ENCODE data around the gene CHTF8. TPM values are rescaled to one million over a fixed set of nuclear protein-coding genes. Genes with fewer than 3 reads are reported as not detected.
"Not testable (repeated sequence)": the region's sequence is repeated elsewhere in the genome, so short reads cannot be mapped to it uniquely, and the experiment has no call there.

The CHTF8 gene, protein sequence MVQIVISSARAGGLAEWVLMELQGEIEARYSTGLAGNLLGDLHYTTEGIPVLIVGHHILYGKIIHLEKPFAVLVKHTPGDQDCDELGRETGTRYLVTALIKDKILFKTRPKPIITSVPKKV
- 30.5 and 36.0 TPM in 2 replicates for total RNA-seq (2014; rRNA removed; shearing (Covaris generic))

DNA sequence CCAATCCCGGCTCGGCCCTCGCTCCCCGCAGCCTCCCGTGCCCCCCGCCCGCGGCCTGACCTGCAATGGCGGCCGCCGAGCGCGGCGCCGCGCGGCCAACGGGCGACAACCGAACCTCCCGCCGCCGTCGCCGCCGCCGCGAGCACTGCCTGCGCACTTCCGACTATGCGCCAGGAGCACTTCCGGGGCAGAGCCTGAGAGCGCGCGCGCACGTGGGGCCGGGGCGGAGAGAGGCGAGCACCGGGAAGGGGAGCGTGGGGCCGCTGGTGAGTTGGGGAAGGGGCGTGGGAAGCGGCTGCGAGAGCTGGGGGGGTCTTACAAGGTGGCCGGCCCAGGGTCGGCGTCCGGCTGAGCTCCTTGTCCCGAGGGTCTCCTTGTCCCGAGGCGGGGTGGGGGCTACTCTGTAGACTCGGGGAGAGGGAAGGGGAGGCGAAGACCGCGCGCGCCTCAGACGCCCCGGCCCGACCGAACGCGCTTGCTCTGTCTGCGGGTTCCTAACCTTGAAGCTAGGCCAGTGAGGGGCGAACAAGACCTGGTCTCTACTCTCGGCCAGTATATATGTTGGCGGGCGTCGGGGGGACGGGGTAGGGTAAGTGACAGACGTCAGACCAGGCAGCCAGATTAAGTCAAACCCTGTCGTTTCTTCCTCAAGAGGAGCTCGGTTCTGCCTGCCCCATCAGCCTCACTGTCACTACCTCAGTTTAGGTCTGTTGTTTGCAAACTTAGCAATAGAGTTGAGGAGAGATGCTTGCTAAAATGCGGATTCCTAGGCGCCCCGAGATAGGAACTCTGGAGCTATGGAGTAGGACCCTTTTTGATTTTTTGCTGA is at the start of gene CHTF8, which contains the start of gene UTP4:
Gene CHTF8 (minus strand): TSS at position 165 of the 829 bp plus-strand sequence. CDS start 11,130 bp downstream, outside the sequence.
Gene UTP4 (plus strand): TSS at position 226 of the 829 bp plus-strand sequence. CDS start 811 bp downstream, outside the sequence.
- DNase-seq (ENCODE audit: low spot score), result peak; percentile 64

DNA sequence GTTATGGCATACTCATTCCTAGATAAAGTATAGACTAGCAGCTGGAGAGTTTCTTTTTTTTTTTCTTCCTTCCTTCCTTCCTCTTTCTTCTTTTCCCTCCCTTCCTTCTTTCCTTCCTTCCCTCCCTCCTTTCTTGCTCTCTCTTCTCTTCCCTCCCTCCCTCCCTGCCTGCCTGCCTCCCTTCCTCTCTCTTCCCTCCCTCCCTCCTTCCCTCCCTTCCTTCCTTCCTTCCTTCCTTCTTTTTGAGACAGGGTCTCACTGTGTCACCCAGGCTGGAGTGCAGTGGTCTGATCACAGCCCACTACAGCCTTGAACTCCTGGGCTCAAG is 47.6 kb upstream of the CHTF8 start:
- no peak for DNase-seq (ENCODE audit: low spot score)

DNA sequence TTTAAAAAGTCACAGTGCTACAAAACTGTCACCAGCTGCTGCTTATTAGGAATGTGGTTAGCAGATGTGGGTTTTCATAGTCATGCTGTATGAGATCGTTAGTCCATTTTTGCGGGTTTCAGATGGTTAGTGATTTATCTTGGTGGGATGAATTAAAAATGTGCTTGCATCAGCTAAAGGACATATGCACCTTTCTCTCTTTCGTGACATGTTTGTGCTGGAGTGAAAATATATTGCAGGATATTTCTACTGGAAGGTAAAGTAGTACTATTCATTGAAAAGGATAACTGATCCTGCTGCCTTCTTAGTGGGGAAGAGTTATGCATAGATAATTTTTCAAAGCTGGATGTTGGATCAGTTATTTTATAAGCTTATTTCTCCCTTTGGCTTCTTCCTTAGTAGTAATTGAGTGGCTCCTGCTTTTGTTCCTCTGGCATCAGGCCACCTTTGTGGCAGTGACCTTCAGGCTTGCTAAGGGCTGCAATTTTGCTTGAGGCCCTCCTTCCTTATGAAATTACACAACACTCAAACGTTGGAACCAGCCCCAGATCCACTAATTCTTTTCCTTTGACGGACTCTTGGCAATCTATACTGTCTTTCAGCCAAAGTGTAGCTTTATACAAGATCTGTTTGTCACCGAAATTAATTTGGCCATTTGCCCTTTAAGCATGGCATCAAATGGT is 47.1 kb upstream of the CHTF8 start:
- peak; percentile 88 for DNase-seq (ENCODE audit: low spot score)

DNA sequence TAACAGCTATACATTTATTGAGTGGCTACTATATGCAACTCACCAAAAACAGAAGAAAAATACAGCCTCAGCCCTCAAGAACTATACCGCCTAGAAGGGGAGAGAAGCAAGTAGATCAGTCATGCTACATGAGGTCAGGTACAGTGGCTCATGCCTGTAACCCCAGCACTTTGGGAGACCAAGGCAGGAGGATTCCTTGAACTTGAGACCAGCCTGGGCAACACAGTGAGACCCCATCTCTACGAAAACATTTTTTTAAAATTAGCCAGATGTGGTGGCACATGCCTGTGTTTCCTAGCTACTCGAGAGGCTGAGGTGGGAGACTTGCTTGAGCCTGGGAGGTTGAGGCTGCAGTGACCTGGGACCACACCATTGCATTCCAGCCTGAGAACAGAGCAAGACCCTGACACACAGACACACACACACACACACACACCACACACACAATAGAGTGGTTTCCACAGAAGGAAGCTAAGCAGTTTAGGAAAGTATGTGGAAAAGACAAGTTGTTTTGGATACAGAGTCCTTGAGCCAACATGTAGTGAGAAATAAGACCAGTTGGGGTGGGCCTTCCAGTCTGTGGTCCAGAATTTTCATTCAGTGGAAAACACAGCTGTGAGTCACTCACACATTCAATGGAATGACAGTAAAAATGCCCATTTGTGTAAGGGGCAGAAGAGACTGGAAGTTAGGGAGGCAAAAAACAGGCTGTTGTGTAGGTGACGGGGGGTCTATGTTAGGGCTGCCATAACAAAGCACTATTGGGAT is 43.8 kb upstream of the CHTF8 start:
- peak; percentile 40 for DNase-seq (ENCODE audit: low spot score)

DNA sequence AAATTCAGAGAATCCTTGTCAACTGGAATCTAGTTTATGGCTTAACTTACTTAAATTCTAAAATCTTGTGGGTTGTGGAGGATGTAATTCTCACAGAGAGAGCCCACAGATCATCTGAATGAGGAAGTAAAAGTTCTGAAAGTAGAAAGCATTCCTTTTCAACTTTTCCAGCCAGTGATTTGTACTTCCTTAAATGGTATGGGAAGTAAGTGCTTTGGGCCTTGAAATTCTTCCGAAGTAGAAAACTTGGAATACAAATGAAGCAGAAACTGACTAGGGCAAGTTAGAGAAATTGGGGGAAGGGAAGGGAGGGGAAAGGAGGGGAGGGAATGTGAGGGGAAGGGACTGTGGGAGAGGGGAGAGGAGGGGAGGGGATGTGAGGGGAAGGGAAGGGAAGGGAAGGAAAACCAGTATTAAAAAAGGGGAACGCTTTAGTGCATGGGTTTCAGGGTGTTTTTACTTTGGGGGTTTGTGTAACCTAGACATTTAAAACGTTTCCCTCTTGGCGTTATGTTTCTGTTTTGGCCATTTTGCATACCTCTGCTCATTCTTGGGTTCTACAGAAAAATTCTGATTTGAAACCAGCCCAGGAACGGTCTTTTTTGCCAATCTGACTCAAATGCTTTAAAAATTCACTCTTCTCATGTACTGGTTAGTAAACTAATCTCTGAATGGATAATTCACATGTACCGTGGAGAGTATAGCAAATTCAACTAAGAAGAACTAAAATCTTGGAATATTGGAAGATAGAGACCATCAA is 39.1 kb upstream of the CHTF8 start:
- peak; percentile 44 for DNase-seq (ENCODE audit: low spot score)

DNA sequence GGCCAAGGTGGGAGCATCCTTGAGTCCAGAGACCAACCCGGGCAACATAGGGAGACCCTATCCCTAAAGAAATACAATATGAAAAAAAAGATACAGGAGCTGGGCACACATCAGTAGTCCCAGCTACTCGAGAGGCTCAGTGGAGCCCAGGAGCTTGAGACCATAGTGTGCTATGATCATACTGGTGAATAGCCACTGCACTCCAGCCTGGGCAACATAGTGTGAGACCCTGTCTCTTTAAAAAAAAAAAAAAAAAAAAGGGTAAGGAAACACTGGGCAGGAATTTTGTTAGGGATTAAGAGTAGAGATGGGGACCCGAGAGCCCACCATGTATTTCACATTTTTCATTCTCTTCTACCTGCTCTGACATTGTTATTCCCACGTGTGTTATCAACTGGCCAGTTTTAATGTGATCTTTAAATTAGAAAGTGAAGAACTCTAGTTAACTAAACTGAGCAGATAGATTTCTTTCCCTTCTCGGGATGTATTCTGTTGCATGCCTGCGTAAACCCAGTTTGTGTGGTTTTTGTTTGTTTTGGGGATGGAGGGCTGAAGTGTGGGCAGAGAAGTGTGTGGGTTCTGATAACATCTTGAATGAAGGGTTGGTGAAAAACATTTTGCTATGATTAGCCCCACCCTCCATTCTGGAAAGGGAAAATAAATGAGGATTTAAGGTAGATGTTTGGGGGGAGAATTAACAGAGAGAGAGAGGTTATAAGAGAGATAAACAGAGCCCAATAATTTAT is 37.4 kb upstream of the CHTF8 start:
- DNase-seq (ENCODE audit: low spot score), result no peak

DNA sequence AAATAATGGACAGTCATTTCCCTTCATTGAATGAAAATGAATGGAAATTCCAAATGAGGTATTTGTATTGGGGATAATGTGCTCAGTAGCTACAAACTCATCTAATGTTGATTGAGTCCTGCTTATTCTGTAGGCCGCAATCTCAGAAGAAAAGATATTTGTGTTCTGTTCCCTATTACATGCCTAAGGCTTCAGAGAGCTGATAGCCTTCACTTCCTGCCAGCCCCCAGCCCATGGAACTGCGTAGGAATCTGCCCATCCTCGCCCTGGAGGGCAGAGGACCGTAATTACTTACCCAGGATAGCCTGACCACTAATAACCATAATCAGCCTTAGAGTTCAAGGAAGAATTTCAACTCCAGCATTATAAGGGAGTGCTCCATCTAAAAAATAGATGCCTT is 36.7 kb upstream of the CHTF8 start:
- no peak for DNase-seq (ENCODE audit: low spot score)

DNA sequence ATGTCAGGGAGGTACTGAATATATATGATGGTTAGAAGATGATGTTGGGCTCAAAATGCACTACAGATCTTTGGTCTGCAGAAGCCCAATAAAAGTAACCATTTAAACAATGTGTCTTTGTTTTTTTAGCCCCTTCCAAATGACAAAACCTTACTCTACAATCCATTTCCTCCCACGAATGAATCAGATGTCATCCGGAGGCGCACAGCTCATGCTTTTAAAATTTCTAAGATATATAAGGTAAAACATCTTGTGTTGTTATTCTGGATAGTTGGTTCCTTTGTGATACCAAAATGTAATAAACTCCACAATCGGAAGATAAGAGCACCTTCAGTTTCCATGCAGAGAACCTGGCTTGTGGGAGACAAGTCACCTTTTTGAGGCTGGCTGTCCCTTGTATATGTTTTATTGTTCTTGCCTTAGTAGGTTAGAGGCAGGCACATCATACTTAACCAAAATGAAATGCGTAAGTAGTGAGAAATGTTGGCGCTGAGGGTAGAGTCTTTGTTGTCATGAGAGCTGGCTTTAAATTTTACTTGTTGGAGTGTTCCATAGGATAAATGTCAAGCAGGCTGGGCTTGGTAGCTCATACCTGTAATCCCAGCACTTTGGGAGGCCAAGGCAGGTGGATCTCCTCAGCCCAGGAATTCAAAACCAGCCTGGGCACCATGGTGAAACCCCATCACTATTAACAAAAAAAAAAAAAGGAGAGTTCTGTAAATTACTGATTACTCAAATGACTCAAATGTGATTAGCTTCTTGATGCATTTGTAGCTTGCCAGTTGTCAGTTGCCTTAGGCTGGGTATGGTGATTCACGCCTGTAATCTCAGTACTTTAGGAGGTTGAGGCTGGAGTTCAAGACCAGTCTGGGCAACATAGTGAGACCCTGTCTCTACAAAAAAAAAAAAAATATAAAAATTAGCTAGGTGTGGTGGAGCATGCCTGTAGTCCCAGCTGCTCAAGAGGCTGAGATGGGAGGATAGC is 34.9 kb upstream of the CHTF8 start:
- peak; percentile 68 for DNase-seq (ENCODE audit: low spot score)

DNA sequence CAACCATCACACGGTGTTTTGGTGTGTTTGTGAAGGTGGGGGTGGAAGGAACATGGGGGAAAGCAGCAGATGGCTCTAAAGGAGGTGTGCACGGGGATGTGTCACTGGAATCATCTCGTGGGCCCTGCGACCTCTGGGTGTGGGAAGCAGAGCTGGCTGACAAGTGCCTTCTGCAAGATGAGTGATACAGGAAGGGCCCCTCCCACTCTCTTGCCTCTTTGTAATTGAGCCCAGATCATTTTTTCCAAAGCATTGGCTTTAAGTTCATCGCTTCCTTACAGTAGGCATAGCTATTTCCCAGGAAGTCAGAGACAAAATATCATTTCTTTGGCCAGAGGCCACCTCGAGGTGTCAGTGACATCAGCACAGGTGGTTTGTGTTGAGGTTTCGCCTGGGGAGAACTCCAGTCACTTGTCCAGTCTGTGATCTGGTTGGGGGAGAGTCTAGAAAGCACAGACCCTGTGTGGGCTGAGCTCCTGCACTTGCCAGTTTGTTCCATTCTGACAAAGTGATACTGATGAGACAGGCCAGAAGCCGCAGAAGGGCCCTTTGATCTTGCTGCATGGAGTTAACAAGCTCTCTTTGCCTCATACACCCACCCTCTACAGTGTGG is 33.9 kb upstream of the CHTF8 start:
- peak; percentile 80 for DNase-seq (ENCODE audit: low spot score)

DNA sequence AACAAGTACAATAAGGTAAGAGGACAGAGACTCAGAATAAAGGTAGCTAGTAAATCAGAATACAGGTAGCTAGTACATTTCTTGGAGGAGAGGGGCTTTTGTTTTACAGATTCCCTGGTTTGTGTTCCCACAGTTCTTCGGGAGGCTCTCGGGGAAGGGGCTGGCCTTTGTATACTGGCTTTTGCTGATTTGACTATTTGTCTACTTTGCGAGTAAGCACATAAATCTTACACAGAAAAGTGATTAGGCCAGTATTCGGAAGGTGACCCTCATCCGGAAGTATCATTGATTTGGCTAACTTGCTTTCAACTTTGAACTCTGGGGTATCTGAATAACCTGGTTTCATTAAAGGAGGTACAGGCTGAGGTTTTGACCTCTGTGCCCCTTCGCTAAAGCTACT is 33.2 kb upstream of the CHTF8 start:
- no peak for DNase-seq (ENCODE audit: low spot score)

DNA sequence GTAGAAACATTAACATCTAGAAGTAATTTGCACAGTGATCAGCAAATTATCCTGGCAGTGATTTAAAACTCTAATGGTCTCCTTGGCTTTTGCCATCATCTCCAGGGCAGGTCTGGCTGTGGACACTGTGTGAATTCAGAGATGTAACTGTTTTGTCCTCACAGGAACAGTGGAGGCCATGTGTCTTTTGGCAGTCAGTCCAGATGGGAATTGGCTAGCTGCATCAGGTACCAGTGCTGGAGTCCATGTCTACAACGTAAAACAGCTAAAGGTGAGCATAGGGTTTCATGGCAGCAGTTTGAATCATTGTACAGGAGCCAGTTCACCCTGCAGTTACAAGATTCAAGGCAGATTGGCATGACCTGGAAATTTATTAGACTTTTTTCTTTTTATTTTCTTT is 27.8 kb upstream of the CHTF8 start:
- no peak for DNase-seq (ENCODE audit: low spot score)

DNA sequence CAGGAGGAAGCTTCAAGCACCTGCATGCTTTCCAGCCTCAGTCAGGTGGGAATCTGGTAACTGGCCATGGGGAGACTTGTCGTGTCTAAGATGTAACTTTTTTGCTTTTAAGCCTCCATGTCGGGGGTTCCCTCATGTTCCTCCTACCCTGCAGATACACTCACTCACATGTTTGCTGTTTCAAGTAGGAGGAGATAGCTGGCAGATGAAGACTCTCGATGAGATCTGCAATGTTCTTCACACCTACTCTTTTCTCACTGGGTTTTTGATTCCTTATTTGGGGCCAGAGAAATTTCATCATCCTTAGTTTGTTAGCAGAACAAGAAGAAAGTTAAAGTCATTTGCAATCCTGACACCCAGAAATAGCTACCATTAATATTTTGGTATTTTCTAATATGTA is 24.8 kb upstream of the CHTF8 start:
- DNase-seq (ENCODE audit: low spot score), result no peak

DNA sequence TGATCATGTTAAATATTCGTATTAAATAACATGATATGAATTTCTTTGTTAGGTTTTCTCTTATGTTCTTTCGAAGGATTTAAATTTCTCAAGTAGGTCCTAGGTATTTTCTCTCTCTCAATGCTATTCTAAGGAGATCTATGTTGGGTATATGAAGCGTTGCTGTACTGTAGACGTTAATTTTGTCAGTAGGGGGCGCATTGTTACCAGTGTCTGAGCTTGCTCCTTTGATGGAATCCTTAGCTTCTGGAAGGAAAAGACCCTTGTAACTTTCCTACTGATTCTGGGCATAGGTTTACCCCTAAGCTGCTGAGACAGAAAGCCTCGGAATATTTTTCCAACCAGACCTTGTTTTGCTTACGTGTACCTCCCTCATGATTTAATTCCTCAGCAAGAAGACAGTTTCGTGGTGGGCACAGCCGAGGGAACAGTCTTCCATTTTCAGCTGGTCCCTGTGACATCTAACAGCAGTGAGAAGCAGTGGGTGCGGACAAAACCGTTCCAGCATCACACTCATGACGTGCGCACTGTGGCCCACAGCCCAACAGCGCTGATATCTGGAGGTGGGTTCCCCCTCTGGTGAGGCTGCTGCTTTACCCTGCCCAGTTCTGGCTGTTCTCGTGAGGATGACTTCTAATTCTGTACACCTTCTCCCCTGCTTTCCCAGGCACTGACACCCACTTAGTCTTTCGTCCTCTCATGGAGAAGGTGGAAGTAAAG is 17.9 kb upstream of the CHTF8 start:
- peak; percentile 80 for DNase-seq (ENCODE audit: low spot score)

DNA sequence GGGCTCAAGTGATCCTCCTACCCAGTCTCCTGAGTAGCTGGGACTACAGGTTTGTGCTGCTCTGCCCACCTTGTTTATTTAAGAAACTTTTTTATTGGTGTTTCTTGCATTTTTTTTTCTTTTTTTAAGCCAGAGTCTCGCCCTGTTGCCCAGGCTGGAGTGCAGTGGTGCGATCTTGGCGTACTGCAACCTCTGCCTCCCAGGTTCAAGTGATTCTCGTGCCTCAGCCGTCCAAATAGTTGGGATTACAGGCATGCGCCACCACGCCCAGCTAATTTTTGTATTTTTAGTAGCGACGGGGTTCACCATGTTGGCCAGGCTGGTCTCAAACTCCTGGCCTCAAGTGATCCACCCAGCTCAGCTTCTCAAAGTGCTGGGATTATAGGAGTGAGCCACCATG is 17.2 kb upstream of the CHTF8 start:
- DNase-seq (ENCODE audit: low spot score), result not testable (repeated sequence)

DNA sequence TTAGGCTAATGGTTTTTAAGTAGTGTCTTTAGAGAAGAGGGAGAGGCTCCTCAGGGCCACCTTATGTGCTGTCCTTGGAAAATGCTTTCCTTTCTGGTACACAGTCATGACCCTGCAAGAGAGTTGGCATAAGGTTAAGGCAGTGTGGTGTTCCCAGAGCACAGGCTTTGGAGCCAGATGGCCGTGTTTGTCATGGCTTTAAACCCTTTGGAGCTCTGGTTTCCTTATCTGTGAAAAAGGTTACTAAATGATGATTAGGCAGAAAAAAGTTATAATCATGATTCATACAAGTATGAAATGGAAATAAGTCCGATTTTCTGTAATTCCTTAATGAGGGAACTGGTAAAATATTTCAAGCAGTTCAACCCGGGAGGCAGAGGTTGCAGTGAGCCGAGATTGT is 13.3 kb upstream of the CHTF8 start:
- no peak for DNase-seq (ENCODE audit: low spot score)

DNA sequence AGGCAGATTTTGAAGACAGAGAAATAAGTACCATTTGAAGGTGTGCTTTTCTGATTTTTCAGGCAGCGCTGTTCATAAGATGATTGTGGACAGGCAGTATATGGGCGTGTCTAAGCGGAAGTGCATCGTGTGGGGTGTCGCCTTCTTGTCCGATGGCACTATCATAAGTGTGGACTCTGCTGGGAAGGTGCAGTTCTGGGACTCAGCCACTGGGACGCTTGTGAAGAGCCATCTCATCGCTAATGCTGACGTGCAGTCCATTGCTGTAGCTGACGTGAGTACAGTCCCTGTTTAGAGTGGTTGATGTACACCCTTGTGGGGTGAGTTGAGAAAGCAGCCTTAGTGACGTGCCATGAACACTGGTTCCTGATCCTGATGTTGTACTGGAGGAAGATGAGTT is 10.7 kb upstream of the CHTF8 start:
- DNase-seq (ENCODE audit: low spot score), result peak; percentile 13

DNA sequence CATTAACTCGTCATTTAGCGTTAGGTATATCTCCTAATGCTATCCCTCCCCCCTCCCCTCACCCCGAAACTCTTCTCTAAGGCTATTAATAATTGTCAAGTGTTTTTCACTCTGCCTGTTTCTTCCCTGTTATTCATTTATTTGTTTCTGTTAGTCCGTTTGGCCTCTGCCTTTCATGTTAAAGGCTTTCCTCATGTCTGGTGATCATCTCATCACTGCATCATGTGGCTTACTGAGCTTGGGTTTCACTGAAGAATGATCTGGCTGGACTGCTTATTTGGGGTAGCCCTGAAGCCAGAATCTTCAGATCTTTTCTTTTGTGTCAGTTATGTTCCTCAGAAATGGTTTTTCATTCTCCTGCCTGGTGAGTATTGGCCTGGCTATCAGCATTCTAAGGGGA is 9.5 kb upstream of the CHTF8 start:
- no peak for DNase-seq (ENCODE audit: low spot score)

DNA sequence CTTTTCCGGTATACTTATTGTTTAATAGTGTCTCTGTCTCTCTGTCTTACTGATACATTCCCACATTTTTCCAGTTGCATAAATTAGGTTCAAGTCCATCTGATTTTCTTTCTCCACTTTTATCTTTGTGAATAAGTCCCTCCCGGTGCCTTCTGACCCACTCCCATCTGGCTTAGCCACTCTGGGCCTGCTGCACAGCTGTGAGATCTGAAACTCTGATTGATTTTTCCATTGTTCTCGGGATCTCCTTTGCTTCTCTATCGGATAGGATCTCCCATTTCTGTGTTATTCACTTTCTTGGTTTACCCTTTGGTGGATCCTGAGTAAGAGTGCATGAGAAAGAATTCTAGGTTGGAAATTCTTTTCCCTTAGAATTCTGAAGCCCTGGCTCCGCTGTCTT is 8.6 kb upstream of the CHTF8 start:
- DNase-seq (ENCODE audit: low spot score), result no peak

All from A172 (cell line).